Naive thymus-derived CD8-positive, alpha-beta T cell (primary cell): ENCODE data around the gene GSTP1. TPM values are rescaled to one million over a fixed set of nuclear protein-coding genes. Genes with fewer than 3 reads are reported as not detected.
A peak's percentile ranks its signal among the peaks of the same experiment; 100 is the strongest.
"Not testable (repeated sequence)": the region's sequence is repeated elsewhere in the genome, so short reads cannot be mapped to it uniquely, and the experiment has no call there.

Source experiments
- ATAC-seq, 2 donors: fragments of 150-1000 bp; cut with Tn5 transposase in 1 of 2; sonication (Bioruptor Pico), chemical (Tn5 transposase) in 1 of 2; 1 replicate in 1 of 2; 2 replicates in 1 of 2; pipeline ENCODE4 v1.10.0; 2021; ENCODE audit warnings: mild to moderate bottlenecking in 2 of 2, moderate library complexity in 2 of 2
- POLR2A ChIA-PET: fragments of 350-600 bp; sonication (Branson Sonifier 250); formaldehyde crosslinking; loops from one replicate; lab custom pipeline; 2021; ENCODE audit warnings: antibody characterized with exemption; lab: Charles Lee
- DNase-seq, 10 donors: peaks; one replicate each; pipeline versions ENCODE4 v3.0.0 to v3.0.0-alpha.2; 2020 to 2022
- H3K27ac Mint-ChIP-seq, 10 donors: one replicate each; pipeline ENCODE4 v1.8.0; 2020 to 2022; ENCODE audit warnings: mild to moderate bottlenecking in 10 of 10, mixed read lengths in 10 of 10, moderate library complexity in 4 of 10, inconsistent platforms in 1 of 10
- H3K27me3 Mint-ChIP-seq, 5 donors: one replicate each; pipeline ENCODE4 v1.8.0; 2021 to 2022; ENCODE audit warnings: mixed read lengths in 5 of 5
- H3K36me3 Mint-ChIP-seq, 3 donors: one replicate each; pipeline ENCODE4 v1.8.0; 2020 to 2022; ENCODE audit warnings: mixed read lengths in 3 of 3, mild to moderate bottlenecking in 2 of 3, inconsistent platforms in 1 of 3
- H3K4me1 Mint-ChIP-seq, 4 donors: one replicate each; pipeline ENCODE4 v1.8.0; 2021 to 2022; ENCODE audit warnings: mixed read lengths in 4 of 4
- H3K4me3 Mint-ChIP-seq, 10 donors: one replicate each; pipeline ENCODE4 v1.8.0; 2020 to 2022; ENCODE audit warnings: mild to moderate bottlenecking in 10 of 10, mixed read lengths in 10 of 10, moderate library complexity in 6 of 10, inconsistent platforms in 1 of 10
- H3K9me3 Mint-ChIP-seq, 9 donors: one replicate each; pipeline ENCODE4 v1.8.0; 2020 to 2022; ENCODE audit warnings: mixed read lengths in 9 of 9, mild to moderate bottlenecking in 3 of 9, inconsistent platforms in 1 of 9, moderate library complexity in 1 of 9
- polyA plus RNA-seq, 3 donors: library from polyadenylated mRNA; unstranded; fragments of 300-500 nt; fragmentation: Illumina TruSeq; gene quantifications; one replicate each; pipeline ENCODE4 v1.2.3, GENCODE V29; 2021
- total RNA-seq, 8 experiments: library from RNA in 2 of 8; stranded (reverse) in 2 of 8; gene quantifications; one replicate each; pipeline ENCODE4 v1.2.3 and lab custom pipeline; 2021 to 2026

GSTP1 gene
- total and polyA plus RNA-seq, 5 experiments from 2014 or later: 177 to 278 (median 234) TPM

DNA sequence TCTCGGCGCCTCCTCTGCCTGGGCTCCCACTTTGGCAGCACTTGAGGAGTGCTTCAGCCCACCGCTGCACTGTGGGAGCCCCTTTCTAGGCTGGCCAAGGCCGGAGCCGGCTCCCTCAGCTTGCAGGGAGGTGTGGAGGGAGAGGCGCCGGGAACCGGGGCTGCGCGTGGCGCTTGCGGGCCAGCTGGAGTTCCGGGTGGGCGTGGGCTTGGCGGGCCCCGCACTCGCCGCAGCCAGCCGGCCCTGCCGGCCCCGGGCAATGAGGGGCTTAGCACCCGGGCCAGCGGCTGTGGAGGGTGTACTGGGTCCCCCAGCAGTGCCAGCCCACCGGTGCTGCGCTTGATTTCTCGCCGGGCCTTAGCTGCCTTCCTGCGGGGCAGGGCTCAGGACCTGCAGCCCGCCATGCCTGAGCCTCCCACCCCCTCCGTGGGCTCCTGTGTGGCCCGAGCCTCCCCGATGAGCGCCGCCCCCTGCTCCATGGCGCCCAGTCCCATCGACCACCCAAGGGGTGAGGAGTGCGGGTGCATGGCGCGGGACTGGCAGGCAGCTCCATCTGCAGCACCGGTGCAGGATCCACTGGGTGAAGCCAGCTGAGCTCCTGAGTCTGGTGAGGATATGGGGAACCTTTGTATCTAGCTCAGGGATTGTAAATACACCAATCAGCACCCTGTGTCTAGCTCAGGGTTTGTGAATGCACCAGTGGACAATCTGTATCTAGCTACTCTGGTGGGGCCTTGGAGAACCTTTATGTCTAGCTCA lies 35.5 kb downstream of the GSTP1 start:
- H3K4me3 Mint-ChIP-seq, POLR2A ChIA-PET, H3K27me3 Mint-ChIP-seq, H3K36me3 Mint-ChIP-seq, ATAC-seq, DNase-seq, H3K9me3 Mint-ChIP-seq, H3K27ac Mint-ChIP-seq: not testable (repeated sequence)
- peaks cover 7 to 31% (median 24%) of the 10 kb centered on the region in 4 donors for H3K4me1 Mint-ChIP-seq

DNA sequence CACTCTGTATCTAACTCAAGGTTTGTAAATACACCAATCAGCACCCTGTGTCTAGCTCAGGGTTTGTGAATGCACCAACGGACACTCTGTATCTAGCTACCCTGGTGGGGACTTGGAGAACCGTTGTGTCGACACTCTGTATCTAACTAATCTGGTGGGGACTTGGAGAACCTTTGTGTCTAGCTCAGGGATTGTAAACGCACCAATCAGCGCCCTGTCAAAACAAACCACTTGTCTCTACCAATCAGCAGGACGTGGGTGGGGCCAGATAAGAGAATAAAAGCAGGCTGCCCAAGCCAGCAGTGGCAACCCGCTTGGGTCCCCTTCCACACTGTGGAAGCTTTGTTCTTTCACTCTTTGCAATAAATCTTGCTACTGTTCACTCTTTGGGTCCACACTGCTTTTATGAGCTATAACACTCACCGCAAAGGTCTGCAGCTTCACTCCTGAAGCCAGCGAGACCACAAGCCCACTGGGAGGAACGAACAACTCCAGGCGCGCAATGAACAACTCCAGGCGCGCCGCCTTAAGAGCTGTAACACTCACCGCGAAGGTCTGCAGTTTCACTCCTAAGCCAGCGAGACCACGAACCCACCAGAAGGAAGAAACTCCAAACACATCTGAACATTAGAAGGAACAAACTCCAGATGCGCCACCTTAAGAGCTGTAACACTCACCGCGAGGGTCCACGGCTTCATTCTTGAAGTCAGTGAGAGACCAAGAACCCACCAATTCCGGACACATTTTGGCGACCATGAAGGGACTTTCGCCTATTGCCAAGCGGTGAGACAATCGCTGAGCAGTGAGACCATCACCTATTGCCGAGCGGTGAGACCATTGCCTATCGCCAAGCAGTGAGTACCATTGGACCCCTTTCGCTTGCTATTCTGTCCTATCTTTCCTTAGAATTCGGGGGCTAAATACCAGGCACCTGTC lies 36.3 kb downstream of the GSTP1 start:
- peaks cover 3 to 22% (median 16%) of the 10 kb centered on the region in 4 donors for H3K4me1 Mint-ChIP-seq
- H3K36me3 Mint-ChIP-seq, ATAC-seq, H3K27me3 Mint-ChIP-seq, H3K9me3 Mint-ChIP-seq, DNase-seq, POLR2A ChIA-PET, H3K4me3 Mint-ChIP-seq: not testable (repeated sequence)
- peak overlapping the region in 3 of 10 donors; percentile 11 to 78 (median 43) for H3K27ac Mint-ChIP-seq

DNA sequence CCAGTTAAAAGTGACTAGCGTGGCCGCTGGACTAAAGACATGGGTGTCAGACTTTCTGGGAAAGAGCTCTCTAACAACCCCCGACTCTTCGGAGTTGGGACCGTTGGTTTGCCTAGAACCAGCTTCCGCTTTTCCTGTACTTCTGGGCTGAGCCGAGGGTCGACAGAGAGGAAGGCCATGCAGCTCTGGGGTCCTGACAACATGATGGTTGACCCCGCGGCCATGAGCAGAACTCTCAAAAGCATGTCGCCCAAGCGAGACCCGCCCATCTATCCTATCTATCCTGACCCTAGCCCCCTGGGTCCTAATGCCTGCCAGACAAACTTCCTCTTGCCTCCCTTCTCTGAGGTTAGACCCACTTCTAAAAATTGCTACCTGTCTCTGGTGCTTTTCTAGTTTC lies 37.0 kb downstream of the GSTP1 start:
- H3K36me3 Mint-ChIP-seq, POLR2A ChIA-PET, H3K27ac Mint-ChIP-seq, ATAC-seq, DNase-seq, H3K27me3 Mint-ChIP-seq, H3K4me3 Mint-ChIP-seq, H3K9me3 Mint-ChIP-seq: not testable (repeated sequence)
- peaks cover 6 to 17% (median 13%) of the 10 kb centered on the region in 4 donors for H3K4me1 Mint-ChIP-seq

DNA sequence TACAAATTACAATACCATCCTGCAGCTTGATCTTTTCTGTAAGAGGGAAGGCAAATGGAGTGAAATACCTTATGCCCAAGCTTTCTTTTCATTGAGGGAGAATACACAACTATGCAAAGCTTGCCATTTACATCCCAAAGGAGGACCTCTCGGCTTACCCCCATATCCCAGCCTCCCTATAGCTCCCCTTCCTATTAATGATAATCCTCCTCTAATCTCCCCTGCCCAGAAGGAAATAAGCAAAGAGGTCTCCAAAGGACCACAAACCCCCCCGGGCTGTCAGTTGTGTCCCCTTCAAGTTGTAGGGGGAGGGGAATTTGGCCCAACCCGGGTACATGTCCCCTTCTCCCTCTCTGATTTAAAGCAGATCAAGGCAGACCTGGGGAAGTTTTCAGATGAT lies 38.3 kb downstream of the GSTP1 start:
- H3K4me1 Mint-ChIP-seq, ATAC-seq, H3K27me3 Mint-ChIP-seq, POLR2A ChIA-PET, H3K4me3 Mint-ChIP-seq, H3K27ac Mint-ChIP-seq, H3K9me3 Mint-ChIP-seq, H3K36me3 Mint-ChIP-seq, DNase-seq: not testable (repeated sequence)

DNA sequence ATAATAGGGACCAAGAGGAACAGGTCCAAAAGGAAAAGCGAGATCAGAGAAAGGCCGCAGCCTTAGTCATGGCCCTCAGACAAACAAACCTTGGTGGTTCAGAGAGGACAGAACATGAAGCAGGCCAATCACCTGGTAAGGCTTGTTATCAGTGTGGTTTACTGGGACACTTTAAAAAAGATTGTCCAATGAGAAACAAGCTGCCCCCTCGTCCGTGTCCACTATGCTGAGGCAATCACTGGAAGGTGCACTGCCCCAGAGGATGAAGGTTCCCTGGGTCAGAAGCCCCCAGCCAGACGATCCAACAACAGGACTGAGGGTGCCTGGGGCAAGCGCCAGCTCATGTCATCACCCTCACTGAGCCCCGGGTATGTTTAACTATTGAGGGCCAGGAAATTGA lies 39.3 kb downstream of the GSTP1 start:
- H3K4me1 Mint-ChIP-seq, POLR2A ChIA-PET, H3K27me3 Mint-ChIP-seq, H3K4me3 Mint-ChIP-seq, H3K27ac Mint-ChIP-seq, H3K9me3 Mint-ChIP-seq, DNase-seq, H3K36me3 Mint-ChIP-seq, ATAC-seq: not testable (repeated sequence)

DNA sequence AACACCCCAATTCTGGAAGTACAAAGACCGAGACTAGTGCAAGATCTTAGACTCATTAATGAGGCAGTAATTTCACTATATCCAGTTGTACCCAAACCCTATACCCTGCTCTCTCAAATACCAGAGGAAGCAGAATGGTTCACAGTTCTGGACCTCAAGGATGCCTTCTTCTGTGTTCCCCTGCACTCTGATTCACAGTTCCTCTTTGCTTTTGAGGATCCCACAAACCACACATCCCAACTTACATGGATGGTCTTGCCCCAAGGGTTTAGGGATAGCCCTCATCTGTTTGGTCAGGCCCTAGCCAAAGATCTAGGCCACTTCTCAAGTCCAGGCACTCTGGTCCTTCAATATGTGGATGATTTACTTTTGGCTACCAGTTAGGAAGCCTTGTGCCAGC lies 40.2 kb downstream of the GSTP1 start:
- H3K4me1 Mint-ChIP-seq, H3K36me3 Mint-ChIP-seq, H3K27me3 Mint-ChIP-seq, DNase-seq, POLR2A ChIA-PET, ATAC-seq, H3K9me3 Mint-ChIP-seq, H3K4me3 Mint-ChIP-seq: not testable (repeated sequence)
- peak overlapping the region in 1 of 10 donors; percentile 70 for H3K27ac Mint-ChIP-seq

DNA sequence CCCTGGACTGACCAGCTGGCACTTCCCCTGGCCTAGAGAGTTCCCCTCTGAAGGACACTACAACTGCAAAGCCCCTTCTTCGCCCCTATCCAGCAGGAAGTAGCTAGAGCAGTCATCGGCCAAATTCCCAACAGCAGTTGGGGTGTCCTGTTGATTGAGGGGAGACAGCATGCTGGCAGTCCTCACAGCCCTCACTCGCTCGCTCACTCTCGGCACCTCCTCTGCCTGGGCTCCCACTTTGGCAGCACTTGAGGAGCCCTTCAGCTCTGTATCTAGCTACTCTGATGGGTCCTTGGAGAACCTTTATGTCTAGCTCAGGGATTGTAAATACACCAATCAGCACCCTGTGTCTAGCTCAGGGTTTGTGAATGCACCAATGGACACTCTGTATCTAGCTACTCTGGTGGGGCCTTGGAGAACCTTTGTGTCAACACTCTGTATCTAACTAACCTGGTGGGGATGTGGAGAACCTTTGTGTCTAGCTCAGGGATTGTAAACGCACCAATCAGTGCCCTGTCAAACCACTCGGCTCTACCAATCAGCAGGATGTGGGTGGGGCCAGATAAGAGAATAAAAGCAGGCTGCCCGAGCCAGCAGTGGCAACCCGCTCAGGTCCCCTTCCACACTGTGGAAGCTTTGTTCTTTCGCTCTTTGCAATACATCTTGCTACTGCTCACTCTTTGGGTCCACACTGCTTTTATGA lies 42.7 kb downstream of the GSTP1 start:
- H3K4me3 Mint-ChIP-seq: peak overlapping the region in 1 of 10 donors; percentile 1

DNA sequence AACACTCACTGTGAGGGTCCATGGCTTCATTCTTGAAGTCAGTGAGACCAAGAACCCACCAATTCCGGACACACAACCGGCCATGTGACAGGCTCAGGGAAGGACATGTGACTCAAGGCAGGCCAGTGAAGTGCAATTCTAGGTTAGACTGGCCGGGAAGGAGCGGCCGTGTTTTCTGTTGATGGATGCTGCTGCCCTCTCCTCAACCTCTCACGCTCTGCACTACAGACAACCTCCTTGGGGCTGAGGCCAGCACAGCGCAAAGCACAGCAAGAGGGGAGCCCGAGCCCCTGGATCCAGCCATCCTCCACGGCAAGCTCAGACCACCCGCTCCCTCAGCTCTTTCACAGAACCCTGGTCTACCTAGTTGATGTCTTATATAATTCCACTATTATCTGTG lies 43.4 kb downstream of the GSTP1 start:
- peak overlapping the region in 1 of 10 donors; percentile 1 for H3K4me3 Mint-ChIP-seq
- H3K9me3 Mint-ChIP-seq: no peaks in the 10 kb centered on the region
- no peaks in the 10 kb centered on the region for H3K27me3 Mint-ChIP-seq

More for the DNA sequence above, 42.7 kb downstream of the GSTP1 start:
- POLR2A ChIA-PET, DNase-seq, ATAC-seq, H3K9me3 Mint-ChIP-seq, H3K36me3 Mint-ChIP-seq, H3K27me3 Mint-ChIP-seq: not testable (repeated sequence)
- Mint-ChIP-seq H3K4me1 (peaks cover 7 to 13% (median 9%) of the 10 kb centered on the region in 4 donors), H3K27ac (peak overlapping the region in 3 of 10 donors; percentile 3 to 83 (median 20))

DNA sequence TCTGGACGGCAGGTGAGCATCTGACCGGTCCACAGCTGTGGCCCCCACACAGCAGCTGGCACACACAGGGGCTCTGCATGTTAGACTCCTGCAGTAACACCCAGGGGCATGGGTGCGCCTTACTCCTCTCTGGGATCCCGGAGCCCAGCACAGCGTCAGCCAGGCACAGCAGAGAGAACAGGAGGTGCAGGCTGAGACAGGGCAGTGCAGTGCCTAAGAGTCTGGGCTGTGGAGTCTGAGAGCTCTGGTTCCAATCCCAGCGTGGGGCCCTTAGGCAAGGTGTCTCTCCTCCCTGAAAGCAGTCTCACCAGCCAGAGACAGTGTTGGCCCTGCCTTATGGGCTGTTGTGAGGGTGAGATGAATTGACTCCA lies 43.8 kb downstream of the GSTP1 start:
- POLR2A ChIA-PET: interaction anchor here (3.0 kb wide), 1 partner anchor 31 kb away, joined by 16 read pairs; no protein-coding TSS in a partner anchor
- Mint-ChIP-seq H3K27ac (peak overlapping the region in 2 of 10 donors; percentile 18 to 19), H3K9me3 (no peaks in the 10 kb centered on the region), H3K36me3 (no peaks in the 10 kb centered on the region), H3K4me3 (peak overlapping the region in 1 of 10 donors; percentile 11), H3K4me1 (peaks cover 9 to 13% (median 12%) of the 10 kb centered on the region in 4 donors), H3K27me3 (no peaks in the 10 kb centered on the region)
- no peak for DNase-seq
- no peak for ATAC-seq

More for the DNA sequence above, 43.4 kb downstream of the GSTP1 start:
- Mint-ChIP-seq H3K36me3 (no peaks in the 10 kb centered on the region), H3K27ac (peak overlapping the region in 2 of 10 donors; percentile 20 to 83), H3K4me1 (peaks cover 9 to 13% (median 11%) of the 10 kb centered on the region in 4 donors)
- ATAC-seq (no peak), DNase-seq (no peak)
- POLR2A ChIA-PET: no interaction called here

DNA sequence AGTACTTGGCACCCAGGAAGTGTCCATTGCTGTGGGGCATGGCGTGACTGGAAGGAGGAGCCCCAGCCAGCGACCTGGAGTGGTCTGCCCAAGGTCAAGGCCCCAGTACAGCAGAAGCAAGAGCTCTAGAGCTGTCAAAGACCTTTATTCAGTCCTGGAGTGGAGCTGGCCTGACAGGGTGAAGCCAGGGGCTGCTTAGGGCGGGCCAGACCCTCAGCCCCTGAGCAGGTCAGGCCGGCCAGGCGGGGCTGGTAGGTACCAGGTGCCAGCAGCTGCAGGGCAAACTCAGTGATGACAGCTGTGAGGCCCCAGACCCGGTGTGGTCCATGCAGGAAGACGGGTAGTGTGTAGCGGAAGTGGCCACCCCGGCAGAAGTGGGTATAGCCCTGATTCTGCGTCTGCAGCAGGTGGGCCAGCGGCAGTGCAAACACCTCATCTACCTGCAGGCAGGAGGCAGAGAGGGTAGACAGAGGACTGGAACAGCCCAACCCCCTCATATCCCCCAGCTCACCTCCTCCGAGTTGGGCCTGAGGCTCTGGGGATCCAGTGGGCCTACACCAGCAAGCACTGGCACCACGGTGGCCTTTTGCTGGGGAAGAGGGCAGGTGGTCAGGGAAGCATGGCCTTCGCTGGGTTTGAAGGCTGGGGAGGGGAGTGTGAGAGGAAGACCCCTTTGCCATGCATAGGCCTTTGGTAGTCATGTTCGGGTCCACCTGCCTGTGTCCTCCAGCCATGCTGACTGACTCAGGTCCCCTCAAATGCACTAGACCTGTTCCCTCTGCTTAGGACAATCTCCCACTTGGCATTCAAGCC lies 44.4 kb downstream of the GSTP1 start:
- Mint-ChIP-seq H3K27me3 (no peaks in the 10 kb centered on the region), H3K27ac (peak overlapping the region in 3 of 10 donors; percentile 18 to 57 (median 19)), H3K36me3 (no peaks in the 10 kb centered on the region), H3K4me3 (peak overlapping the region in 4 of 10 donors; percentile 11 to 48 (median 40)), H3K4me1 (peaks cover 9 to 13% (median 12%) of the 10 kb centered on the region in 4 donors), H3K9me3 (no peaks in the 10 kb centered on the region)
- POLR2A ChIA-PET: interaction anchor here (1.0 to 5.5 kb wide), 3 partner anchors 12 to 31 kb away, joined by 3 to 61 read pairs (median 16); partner anchors contain the start of gene ACY3
- ATAC-seq (no peak), DNase-seq (no peak)

DNA sequence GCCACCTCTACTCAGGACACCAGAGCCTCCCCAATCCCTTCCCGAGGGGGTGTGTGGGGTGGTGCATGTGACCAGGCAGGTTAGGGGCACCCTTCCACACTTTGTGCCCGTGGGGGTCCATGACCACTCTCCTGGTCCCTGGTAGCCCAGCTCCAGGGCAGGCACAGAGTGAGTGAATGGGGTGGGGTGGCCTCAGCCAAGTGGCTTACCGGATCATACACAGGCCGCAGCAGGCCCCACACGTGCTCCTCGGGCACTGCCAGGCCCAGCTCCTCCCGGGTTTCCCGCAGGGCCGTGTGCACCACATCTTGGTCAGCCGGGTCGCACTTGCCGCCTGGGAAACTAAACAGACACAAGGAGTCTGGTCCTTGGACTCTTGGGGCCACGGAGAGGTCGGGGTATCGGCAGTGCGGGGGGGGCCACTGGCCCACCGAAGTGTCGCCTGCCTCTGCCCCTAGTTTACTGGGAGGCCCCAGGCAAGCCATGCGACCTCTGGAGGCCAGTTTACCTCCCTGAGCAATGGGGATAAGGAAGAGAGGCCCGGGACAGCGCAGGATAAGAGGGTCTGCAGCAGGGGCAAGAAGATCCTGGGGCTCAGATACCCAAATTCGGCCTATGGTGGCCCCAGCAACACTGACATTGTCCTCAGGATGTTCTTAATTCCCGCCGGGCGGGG lies 45.2 kb downstream of the GSTP1 start:
- Mint-ChIP-seq H3K4me1 (peaks cover 9 to 13% (median 12%) of the 10 kb centered on the region in 4 donors), H3K9me3 (no peaks in the 10 kb centered on the region)

More for the DNA sequence above, 45.2 kb downstream of the GSTP1 start:
- Mint-ChIP-seq H3K27ac (peak overlapping the region in 3 of 10 donors; percentile 4 to 31 (median 22)), H3K36me3 (no peaks in the 10 kb centered on the region), H3K4me3 (peak overlapping the region in 8 of 10 donors; percentile 28 to 90 (median 58)), H3K27me3 (no peaks in the 10 kb centered on the region)
- POLR2A ChIA-PET: interaction anchor here (0.6 to 5.5 kb wide), 6 partner anchors 12 to 30 kb away, joined by 3 to 61 read pairs (median 8); partner anchors contain the start of gene ACY3
- ATAC-seq (no peak), DNase-seq (peak in 1 of 10 donors; percentile 29)
